ENCODE measurements around the gene PPARA. TPM values are rescaled to one million over a fixed set of nuclear protein-coding genes. Genes with fewer than 3 reads are reported as not detected.

The PPARA gene
- 14.3 and 14.8 TPM in 2 replicates for total RNA-seq

DNA sequence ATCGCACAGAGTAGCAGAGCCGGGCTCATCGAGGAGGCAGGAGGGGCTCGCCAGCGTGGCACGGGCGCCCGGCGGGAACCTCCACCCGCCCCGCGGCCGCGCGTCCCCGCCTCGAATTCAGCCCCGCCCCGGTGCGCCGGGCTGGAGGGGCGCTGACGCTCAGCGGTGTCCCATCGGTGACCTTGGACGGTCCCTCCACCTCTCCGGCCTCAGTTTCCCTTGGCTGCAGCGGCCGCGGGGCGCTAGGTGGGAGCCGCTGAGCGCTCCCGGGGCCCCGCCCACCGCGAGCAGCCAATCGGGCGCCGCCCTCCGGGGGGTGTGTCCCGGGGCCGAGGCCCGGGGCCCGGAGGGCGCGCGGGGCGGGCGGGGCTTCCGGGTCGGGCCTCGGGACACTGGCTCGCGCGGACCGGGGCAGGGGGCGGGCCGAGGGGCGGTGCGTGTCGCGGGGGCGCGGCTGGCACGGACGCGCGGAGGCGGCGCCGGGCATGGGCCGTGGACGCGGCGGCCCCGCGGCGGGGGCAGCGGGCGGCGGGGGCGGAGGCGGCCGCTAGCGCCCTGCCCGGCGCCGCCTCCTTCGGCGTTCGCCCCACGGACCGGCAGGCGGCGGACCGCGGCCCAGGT is at the start of gene PPARA:
TSS of gene PPARA (plus strand) at position 493 of the 621 bp plus-strand sequence. CDS start 47,858 bp downstream, outside the sequence.
- intact Hi-C loops (cut with micrococcal nuclease) = loop anchor here (2.0 to 5.0 kb wide), 3 partner anchors 27 to 738 kb away; partner anchors contain the start of genes RIBC2 and SMC1B

DNA sequence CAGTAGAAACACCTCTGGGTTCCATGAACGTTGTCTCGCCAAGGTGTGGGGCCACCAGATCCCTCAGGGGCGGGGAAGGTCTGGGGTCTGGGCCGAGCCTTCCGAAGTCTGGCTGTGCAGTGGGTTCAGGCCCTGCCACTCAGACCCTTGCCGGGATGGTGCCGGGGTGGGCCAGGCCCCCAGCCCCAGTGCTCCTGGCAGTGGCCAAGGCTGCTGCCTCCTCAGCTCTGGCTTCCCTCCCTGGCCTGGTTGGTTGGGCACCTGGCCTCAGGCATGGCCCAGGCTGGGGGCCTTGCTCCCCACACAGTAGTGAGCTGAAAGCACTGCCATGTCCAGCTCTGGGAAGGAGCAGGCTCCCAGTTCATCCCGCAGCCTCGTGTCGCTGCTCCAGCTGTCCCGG is 48.2 kb upstream of the PPARA start:
- intact Hi-C loops (cut with micrococcal nuclease) = no loop called here

DNA sequence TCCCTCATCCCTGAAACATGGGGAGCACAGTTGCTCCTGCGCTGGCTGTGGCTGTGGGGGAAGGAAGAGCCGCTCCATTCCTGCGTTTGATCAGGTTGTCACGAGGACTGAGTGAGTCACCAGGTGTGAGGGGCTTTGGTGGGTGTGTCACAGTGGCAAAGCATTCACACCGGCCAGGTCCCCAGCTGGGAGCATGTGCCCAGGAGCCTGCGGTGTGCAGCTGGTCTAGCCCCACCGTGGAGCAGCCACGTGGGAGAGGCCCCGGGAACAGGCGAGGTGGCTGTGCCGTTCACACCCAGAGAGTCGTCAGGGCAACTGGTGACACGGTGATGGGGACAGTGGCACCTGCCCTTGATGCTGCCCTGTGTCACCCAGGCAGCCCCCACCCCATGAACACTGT is 47.6 kb upstream of the PPARA start:
- intact Hi-C loops (cut with micrococcal nuclease) = no loop called here

DNA sequence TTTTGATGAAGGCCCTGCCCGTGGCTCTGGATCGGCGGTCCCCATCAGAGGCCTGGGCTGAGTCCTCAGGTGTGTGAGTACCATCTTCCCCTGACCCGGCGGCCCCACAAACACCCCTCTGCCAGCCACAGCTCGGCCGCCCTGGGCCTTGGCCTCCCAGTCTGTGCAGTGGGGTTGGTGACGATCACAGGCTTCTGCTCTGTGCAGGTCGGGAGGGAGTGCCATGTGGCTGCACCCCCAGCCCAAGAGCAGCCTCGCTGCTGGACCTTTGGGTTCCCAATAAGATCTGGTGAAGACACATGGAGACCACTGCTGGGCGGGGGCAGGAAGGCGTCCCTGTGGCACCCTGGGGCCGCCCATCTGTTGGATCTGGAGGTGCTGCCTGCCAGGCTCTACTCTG is 47.1 kb upstream of the PPARA start:
- intact Hi-C loops (cut with micrococcal nuclease) = no loop called here

DNA sequence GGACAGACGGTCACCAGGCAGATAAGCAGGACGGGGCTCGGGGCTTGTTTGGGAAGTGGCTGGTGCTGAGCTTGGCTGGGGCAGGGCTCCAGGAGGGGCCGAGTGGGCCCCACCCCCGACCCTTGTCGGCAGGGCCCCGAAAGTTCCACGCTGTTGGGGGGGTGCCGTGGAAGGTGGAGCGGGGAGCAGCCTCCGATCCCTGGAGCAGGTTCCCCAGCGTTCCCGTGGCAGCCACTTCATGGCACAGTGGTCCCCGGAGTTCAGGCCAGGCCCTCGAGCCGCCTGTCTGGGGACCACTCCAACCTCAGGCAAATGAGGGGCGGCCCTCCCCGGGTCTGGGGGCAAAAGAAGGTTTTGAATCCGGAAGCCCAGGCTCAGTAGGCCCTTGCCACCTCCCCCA is 46.7 kb upstream of the PPARA start:
- intact Hi-C loops (cut with micrococcal nuclease) = no loop called here

DNA sequence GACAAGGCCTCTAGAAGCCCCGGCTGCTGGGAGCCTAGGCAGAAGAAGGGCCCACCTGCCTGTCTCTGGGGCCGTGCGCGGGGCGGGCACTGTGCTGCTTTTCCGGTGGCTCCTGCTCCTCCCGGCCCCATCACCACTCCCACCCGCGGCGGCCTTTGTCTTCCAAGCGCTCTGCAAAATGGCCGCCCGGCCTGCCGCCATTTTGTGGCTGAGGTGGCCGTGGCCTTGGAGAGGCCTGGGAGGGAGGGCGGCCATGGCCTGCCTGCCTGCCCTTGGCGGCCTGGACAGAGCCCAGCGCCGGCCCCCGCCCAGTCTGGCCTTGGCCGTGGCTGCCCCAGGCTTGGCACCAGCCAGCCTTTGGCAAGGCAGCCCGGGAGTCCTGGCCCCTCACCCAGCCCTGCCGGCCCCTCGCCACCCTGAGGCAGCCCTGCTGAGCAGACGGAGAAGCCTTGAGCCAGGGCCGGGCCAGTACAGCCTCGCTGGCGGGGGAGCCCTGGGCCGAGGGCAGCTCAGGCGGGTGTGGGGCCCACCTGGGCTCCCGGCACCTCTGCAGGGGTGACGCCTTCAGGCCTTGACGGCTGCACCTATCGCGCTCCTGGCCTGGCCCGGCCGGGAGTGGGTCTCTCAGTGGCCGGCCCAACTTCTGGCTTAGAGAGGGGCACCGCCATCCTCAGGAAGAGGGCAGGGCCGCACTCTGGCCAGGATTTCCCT is 46.0 kb upstream of the PPARA start:
- intact Hi-C loops (cut with micrococcal nuclease) = no loop called here

DNA sequence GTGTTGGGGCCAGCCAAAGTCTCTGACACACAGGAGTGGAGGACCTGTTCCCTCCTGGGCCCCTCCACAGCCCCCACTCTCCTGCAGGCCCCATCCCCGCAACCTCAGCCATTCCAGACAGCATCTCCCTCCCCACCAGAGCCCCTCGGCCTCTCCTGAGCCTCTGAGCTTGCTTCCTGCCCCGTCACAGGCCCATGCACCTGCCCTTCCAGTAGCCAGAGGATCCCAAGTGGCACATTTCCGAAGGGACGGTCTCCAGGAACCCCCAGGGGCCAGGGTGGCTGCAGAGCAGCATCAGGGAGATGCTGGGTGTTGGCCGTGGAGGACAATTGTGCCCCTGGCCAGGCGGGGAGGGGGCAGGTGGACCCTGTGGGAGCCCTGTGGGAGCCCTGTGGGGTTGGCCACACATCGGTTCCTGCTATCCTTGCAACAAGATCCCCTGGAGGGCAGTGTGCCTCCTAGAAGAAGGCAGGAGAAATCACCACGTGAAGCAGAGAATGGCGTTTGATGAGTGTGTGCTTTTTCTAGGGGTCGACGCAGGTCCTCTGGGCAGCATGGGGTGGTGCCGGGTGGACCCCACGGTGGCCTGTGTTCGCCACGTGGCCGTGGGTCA is 45.3 kb upstream of the PPARA start:
- intact Hi-C loops (cut with micrococcal nuclease) = no loop called here

DNA sequence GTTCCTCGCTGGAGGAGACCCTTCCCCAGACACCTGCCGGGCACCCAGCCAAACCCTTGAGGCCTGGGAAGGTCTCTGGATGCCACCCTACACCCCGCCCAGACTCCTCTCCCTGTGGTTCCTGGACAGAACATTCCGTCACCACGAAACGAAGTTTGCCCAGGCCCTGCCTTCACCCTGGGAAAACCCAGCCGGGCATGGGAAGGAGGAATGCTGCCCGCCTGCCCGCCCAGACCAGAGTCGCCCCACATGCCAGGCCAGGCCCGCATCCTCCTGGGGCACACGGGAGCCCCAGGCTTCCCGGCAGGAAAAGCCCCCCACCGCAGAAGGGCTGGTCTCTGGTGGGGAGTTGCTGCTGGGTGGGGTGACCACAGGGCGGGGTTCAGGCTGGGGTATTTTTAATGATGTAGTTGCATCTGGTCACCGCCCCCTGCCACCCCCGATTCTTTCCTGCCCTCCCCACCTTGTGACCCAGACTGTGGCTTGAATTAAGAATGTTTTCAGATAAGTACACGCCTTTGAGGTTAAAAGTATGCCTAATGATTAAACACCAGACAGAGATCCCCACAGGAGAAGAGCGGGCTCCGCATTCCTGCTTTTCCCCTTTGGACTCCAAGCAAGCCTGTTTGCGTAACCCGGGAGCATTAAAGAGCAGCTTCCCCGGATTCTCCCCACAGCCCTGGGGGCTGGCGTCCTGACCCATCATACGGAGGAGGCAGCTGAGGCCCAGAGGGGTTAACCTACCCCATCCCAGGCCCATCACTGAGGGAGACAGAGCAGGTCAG is 44.6 kb upstream of the PPARA start:
- intact Hi-C loops (cut with micrococcal nuclease) = no loop called here

DNA sequence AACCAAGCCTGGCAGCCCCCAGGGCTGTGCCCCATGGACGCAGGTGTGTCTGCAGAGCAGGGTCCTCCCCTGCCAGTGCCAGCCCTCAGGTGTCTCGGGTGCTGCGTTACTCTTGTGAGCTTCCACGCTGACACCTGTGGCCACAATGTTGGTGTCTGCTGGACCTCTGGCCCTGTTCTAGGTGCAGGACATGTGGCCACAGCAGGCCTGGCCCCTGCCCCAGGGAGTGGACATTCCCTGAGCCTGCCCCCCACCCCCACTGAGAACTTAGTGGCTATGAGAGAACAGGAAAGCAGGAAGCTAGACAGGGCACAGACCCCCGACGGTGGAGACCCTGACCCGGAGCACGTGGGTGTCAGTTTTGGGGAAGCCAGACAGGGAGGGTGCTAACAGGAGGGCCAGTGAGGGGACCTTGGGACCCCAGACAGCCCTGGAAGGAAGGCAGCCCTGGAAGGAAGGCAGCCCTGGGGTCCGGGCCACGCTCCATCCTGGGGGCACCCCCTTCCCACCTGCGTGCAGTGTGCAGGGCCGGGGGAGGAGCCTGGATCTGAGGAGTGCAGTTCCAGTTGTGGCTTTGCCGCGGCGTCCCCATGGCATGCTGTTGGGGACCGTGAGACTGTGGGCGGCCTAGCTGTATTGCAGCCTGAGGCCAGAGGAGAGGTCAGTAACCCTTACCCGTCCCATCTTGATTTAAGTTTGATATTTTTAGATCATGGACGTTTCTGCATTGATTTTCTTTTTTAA is 43.9 kb upstream of the PPARA start:
- intact Hi-C loops (cut with micrococcal nuclease) = no loop called here

DNA sequence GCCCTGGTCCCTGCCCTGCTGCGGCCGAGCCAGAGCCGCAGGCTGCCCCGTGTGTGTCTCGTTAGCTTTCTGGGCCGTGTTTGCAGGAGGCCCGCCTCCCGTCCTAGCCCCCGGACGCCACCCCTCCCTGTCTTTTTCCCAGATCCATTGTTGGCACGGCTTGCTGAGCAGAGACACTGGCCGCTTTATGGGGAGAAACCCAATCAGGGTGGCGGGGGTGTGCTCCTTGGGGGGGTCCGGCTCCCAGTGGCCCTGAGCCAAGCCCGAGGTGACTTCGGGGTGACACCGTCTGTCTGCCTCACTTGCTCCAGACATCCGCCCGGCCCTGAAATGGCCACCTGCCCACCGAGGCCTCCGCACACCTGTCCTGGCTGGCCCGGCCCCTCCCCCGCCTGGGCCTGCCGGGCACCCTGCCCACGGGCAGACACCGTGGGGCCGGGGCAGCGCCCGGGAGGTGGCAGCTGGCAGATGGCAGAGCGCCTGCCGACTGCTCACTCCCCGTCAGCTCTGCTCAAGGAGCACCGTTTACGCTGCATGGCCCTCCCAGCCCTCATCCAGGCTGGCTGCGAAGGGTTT is 43.1 kb upstream of the PPARA start:
- intact Hi-C loops (cut with micrococcal nuclease) = no loop called here

DNA sequence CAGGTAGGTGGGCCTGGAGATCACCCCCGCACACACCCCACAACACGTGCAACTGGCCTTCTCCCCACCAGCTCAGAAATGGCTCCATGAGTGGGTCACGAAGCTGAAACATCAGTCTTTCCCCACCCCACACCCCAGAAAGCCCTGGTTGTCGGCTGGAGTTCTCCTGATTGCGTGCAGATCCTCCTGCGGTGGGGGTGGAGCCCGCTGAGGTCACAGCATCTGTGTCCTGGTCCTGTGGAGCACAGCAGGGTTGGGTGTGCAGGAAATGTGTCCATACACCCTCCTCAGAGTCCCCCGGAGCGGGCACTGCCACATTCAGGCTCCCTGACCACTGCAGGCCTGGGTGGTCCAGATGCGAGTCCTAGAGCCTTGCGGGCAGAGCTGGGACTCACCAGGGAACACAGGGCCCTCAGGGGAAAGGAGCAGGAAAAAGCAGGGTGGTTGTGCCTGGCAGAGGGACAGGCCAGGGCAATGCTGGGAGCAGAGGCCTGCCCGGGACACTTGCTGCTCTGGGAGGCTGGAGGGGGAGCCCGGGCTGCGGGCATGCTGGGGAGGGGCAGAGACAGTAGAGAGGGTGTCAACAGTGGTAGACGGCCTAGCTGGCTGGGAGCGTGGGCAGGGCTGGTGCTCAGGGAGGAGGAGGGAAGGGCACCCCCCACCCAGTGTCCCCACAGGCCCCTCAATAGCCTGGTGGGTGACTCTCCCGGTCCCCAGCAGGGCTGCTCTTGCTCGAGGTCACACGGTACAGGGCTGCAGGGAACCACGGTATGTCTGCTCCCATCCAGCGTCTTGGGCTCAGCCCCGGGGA is 42.4 kb upstream of the PPARA start:
- intact Hi-C loops (cut with micrococcal nuclease) = no loop called here

DNA sequence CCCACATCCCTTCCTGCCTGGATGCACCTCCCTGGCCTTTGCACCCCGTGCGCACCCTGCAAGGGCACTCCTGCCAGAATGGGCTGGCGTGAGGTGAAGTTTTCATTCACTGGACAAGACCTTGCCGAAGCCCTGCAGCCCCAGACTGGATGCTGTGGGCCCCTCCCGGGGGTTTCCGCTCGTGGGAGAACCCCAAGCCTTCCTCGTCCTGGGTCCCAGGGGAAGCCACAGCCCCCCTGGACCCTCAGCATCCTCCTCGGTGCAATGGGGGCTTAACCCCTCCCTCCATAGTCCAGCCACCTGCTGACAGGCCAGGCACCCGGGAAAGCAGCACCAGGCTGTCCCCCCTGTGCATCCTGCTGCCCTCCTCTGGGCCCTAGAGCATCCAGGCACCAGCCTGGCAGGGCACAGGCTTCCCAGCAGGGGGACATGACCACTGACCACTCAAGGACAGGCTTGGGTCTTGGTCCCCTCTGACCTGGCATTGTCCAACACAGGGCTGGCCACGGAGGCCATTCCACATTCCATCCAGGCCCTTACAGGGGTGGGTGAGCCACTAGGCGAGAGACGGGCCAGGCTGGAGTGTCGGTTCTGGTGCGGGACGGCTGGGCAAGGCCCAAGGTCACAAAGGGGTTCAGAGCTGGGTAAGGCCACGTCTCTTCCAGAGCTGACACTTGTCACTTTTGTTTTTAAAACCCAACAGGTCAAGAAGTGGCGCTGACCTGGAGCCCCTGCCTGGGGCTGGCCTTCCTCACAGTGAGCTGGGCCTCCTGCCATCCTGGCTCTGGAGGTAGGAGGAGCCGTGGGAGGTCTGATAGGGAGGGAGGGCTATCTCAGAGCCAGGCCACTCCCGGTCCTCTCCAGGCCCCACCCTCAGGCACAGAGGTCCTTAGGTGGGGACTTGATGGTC is 41.5 kb upstream of the PPARA start:
- intact Hi-C loops (cut with micrococcal nuclease) = no loop called here

DNA sequence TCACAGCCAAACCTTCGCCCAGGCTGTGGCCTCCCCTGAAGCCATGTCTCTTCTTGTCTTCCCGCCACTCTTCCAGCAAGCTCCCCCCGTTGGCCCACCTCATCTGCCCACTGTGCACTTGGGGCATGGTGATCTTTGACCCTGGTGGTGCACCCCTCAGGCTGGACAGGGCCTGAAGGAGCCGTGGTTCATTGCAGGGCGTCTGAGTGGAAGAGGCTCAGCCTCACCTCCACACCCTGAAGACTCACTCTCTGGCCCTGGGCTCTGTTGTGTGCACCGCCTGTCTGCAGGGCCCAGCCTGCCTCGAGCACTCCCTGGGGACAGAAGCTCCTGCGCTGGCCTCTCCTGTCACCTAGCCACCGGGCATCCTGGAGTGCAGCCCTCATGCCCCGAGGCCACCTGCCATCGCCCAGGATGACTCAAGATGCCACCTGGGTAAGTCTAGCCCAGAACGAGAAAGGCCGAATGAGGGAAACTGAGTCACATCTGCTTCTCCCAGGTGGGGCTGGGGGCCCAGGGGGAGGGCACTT is 40.8 kb upstream of the PPARA start:
- intact Hi-C loops (cut with micrococcal nuclease) = loop anchor here (10.0 kb wide), 1 partner anchor 245 kb away; no protein-coding TSS in a partner anchor

DNA sequence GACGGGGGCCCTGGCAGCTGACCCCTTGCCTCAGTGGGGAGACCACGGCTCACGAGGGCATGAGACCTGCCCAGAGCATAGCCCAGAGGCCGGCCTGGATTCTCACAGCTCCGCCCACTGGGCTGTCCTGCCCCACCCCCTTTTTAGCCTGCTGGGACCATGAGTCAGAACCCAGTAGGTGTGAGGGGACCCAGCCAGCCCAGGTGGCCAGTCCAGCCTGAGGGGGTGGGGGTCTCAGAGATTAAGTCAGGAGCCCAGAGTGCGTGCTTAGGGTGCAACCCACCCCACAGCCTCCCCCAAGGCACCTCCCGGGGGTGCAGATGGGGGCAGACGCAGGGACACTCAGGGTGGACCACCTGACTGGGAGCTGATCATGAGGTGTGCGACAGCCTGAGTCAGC is 40.1 kb upstream of the PPARA start:
- intact Hi-C loops (cut with micrococcal nuclease) = loop anchor here (10.0 kb wide), 1 partner anchor 245 kb away; no protein-coding TSS in a partner anchor

DNA sequence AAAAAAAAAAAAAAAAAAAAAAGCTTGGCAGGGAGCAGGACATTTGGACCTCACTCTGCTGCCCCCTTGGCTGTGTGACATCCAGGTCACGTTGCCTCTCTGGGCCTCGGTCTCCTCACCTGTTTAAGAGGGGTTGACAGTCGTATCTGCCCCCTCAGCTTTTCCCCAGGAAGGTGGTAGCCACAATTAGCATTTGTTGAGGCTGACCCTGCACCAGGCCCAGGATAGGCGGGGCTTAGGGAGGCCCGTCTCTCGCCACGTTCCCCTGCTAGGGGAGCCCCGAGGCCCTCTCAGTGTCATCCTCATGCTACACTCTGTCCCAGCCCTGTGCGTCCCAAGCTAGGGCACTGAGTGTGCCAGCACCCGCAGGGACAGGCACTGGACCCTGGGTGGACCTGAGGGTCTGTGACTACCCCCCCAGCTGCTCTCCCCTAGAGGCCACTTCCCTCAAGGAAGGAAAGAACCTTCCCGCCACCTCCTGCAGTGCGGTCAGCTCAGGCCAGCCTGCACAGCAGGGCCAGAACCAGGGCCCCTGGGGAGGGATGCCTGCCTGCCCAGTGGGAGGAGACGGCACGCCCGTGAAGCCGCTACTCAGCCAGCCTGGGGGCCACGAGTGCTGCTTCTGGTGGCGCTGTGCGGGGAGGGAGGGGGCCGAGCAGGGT is 38.5 kb upstream of the PPARA start:
- intact Hi-C loops (cut with micrococcal nuclease) = loop anchor here (10.0 kb wide), 1 partner anchor 247 kb away; no protein-coding TSS in a partner anchor

DNA sequence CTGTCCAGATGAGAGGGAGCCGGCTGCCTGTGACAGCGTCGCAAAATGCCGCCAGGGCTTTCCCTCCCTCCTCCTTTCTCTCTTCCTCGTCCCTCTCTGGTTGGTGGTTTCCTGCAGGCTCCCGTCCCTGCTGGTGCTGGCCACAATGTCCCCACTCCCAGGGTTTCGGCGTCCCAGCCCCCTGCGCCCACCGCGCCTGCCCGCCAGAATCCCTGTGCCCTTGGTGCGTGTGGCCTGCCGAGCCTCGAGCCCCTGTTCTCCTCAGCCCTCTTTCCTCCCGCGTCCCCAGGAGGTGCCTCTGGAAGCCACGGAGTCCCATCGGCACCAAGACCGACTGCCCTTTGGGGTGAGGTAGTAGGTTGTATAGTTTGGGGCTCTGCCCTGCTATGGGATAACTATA is 37.9 kb upstream of the PPARA start:
- intact Hi-C loops (cut with micrococcal nuclease) = loop anchor here (10.0 kb wide), 1 partner anchor 248 kb away; no protein-coding TSS in a partner anchor

DNA sequence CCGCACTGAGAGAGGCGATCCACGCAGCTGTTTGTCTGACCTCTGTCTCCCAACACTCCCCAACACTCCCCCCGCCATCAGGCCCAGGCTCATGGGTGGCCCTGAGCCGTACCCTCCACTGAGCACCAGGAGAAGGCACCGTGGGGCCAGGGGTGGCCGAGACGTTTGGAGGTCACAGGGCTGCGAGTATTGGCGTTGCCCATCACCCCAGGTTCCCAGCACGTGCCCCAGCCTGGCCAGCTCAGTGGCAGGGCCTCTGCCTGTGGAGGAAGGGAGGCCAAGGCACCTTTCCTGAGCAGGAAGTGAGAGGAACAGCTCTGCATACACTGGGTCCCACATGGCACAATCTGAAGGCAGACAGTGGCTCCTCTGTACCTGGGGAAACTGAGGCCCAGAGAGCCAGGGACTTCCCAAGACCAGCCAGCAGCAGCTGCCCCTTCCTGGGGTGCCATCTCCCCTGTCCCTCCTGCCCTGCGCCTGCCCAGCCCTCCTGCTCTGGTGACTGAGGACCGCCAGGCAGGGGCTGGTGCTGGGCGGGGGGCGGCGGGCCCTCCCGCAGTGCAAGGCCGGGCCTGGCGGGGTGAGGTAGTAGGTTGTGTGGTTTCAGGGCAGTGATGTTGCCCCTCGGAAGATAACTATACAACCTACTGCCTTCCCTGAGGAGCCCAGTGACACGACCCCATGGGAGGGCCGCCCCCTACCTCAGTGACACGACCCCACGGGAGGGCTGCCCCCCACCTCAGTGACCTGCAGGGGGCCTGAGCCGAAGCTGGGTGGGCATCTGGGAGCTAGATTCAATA is 37.0 kb upstream of the PPARA start:
- intact Hi-C loops (cut with micrococcal nuclease) = loop anchor here (10.0 kb wide), 1 partner anchor 249 kb away; no protein-coding TSS in a partner anchor

All from T-helper 1 cell treated with Interleukin-12 subunit alpha and Interleukin-12 subunit beta and Interleukin-4 antibody, amounts not matched to agents 30 ng/mL and 1 ng/mL, for 36 hours (primary cell).